Activated CD4-positive, CD25-positive, alpha-beta regulatory T cell treated with anti-CD3 and anti-CD28 coated beads, Interleukin-2, amount 50 U/mL, for 72 hours (primary cell): ENCODE data around the gene IST1.

Source experiments
- DNase-seq: peaks from one replicate; pipeline ENCODE4 v3.0.0; 2021

Gene IST1

GRCh38 chr16:71920658-71921057, 25.3 kb downstream of the IST1 start:
- no peak for DNase-seq

- no peak for DNase-seq
Observed at GRCh38 chr16:71923941-71924690, 28.8 kb downstream of the IST1 start.

GRCh38 chr16:71924710-71925109, 29.4 kb downstream of the IST1 start:
- no peak for DNase-seq

GRCh38 chr16:71927383-71927782, 32.1 kb downstream of the IST1 start:
- no peak for DNase-seq

DNA sequence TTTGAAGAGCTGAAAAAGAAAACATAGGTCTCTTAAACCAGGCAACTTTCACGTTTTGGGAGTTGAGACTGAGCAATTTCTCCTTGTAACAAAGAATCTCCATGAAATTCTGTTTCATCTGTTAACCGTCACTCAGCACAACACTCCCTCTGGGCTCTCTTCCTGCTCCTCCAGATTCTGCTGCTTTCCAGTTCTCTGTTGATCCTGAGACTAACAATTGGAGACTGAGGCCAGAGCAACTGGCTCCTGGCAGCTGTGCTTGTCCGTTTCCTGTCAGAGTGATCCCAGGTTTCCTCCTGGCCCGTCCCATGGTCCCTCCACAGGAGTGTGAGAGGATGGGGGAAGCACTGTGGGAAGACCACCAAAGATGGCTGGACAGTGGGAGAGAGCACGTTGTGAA, 32.5 kb downstream of the IST1 start:
- DNase-seq: no peak

- DNase-seq: no peak
Observed at GRCh38 chr16:71929048-71929447, 33.7 kb downstream of the IST1 start.

DNA sequence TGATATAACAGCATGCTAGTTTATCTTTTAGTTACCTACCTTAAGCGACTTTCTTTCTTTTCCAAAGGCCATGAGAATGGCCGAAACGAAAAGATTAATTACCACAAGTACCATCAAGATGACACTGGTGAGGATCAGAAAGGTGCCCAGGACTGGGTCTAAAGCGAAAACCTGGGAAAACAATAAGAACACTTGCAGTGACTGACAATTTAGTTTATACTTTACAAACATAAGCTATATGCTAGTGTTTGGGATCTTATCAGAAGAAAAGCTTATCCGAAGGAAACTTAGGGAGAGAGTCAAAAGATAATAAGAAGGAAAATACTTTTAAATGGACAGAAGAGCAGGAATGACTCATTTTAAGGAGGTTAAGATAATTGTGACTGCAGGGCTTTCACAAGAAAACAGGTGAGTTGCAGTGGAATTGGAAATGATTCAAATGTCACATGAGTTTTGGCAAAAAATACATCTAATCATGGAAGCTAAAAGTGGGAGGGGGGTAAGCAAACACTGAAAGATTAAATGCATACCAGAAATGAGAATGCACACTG, 34.8 kb downstream of the IST1 start:
- no peak for DNase-seq

DNA sequence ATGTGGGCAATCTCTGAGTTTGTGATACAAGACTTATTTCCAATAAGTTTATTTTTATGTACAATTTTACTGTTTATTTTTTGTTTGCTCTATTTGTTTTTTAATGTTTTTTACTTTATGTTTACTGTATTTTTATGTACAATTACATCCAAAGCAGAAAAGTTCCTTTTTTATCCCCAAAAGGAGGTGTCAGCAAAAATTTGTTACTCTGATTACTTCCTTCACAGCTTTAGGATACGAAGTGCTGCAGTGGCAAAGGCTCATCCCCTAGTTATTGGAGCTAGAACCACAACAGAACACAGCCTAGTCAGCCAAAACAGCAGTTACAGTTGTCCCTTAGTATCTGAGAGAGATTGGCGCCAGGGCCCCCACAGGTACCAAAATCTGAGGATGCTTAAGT, 35.7 kb downstream of the IST1 start:
- no peak for DNase-seq

DNA sequence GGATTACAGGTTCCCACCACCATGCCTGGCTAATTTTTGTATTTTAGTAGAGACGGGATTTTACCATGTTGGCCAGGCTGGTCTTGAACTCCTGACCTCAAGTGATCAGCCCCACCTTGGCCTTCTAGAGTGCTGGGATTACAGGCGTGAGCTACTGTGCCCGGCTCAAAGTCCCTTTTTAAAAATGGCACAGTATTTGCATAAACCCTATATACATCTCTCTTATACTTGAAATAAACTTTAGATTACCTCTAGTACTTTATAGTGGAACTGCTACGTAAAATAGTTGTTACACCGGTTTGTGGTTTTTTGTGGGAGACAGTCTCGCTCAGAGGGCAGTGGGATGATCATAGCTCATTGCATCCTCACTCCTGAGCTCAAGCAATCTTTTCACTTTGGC, 36.3 kb downstream of the IST1 start:
- DNase-seq: no peak

DNA sequence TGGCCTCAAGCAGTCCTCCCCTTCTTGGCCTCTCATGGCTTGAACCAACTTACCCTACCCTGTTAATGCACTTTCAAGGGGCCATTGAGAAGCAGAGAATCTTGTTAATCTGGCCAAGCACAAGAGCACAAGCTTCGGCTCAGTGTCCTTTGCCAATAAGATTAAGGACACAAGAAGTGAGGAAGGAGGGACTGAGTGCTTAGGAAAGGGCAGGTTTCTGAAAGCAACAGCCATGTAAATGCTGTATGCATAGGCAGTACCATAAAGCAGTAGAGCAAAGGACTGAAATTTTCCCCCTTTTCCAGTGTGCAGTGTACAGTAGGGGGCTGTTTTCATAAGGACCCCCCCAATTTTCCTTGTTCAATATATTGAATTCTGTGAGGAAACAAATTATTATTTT, 37.7 kb downstream of the IST1 start:
- no peak for DNase-seq

GRCh38 chr16:71933913-71934695, 38.8 kb downstream of the IST1 start:
- no peak for DNase-seq

DNA sequence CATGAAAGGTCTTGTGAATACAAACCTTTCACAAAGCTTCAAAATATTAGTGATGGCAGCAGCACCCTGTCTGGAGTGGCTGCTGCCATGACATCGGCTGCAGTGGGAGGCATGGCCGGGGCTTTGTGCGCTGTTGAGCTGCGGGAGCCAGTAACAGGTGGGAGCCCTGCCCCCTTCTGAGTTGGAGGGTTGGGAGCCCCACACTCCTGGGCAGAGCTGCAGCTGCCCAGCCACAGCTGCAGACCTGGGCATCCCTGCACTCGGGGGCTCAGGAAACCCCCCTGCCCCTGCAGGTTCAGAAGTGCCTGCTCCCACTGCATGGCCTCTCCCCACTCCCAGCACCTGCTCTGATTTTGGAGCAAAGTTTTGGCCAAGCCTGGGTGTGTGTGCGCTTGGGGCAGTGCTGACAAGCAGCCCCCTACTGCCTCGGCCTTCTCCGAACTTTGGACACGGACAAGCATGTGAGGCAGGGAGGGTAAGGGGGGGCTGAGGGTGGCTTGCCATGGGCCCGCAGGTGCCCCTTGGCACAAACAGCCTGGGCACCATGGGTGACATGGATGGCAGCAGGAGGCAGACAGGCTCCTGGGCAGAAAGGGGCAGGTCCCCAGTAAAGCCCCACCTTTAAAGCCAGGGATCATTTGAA, 42.7 kb downstream of the IST1 start:
- no peak for DNase-seq

DNA sequence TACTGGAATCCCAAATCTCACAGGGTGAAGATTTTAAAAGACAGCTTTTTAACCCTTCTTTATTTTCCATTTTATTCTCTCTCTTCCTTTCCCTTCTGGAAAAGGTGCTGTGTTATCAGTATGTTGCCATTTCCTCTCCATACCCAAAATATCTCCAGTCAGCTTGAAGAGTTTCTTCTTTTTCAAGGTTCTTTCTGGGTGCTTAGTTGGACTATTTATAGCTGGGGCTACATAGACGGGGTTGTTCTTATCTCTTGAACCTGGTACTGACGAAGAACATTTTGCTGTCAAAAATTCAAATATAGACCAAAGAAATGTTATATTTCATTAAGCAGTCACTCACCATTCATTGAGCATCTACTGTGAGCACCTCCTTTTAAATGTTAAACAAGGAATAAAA, 48.6 kb downstream of the IST1 start:
- no peak for DNase-seq

GRCh38 chr16:71945616-71946015, 50.3 kb downstream of the IST1 start:
- no peak for DNase-seq

GRCh38 chr16:71952825-71953224, 57.5 kb downstream of the IST1 start:
- DNase-seq: no peak

DNA sequence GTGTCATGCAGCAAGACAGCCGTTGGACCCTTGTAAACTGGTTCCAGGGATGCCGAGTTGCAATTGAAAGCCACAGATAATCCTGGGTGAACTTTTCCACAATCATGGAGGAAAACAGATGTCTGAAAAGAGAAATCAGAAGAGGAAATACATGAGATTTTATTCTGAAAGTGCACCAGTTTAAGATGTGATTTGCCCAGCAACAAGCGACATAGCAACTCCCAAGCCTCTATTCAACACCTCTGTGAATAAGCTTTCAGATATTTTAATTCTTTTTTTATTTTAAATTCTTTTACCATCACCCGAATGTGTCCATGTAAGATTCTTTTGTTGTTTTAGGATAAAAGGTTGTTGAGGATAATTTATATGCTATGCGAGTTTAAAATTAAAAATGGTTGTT, 58.8 kb downstream of the IST1 start:
- DNase-seq: no peak

DNA sequence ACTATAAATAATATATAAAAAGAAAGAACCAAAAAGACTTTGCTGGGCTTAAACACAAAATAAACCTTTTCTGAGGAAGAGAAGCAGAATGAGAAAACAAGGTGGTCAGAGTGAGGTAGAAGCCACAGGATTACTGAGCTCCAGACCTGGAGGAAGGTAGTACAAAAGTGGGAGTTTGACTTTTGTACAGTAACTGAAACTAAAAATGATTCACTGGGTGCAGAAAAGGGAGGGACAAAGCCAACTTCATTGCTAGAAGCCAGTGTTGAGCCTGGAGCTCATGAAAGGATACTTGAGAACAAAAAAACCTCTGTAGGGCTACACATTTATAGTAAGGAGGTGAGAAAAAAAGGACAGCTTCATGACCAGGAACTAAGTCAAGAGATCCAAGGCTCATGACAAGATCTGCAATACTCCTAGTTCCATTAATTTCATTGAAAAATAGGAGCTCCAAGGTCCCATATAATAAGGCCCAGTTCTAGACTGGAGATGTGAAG, 59.4 kb downstream of the IST1 start:
- no peak for DNase-seq

DNA sequence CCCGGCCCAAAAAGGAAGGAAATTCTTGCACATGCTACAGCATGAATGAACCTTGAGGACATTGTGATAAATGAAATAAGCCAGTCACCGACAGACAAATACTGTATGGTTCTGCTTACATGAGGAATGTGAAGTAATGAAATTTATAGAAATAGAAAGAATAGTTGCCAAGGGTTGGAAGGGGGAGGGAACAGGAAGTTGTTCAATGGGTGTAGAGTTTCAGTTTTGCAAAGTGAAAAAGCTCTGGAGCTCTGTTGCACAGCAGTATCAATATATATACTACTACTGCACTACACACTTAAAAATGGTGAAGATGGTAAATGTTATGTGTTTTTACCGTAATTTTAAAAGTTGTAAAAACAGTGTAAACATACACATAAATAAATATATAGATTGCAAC, 61.2 kb downstream of the IST1 start:
- no peak for DNase-seq

DNA sequence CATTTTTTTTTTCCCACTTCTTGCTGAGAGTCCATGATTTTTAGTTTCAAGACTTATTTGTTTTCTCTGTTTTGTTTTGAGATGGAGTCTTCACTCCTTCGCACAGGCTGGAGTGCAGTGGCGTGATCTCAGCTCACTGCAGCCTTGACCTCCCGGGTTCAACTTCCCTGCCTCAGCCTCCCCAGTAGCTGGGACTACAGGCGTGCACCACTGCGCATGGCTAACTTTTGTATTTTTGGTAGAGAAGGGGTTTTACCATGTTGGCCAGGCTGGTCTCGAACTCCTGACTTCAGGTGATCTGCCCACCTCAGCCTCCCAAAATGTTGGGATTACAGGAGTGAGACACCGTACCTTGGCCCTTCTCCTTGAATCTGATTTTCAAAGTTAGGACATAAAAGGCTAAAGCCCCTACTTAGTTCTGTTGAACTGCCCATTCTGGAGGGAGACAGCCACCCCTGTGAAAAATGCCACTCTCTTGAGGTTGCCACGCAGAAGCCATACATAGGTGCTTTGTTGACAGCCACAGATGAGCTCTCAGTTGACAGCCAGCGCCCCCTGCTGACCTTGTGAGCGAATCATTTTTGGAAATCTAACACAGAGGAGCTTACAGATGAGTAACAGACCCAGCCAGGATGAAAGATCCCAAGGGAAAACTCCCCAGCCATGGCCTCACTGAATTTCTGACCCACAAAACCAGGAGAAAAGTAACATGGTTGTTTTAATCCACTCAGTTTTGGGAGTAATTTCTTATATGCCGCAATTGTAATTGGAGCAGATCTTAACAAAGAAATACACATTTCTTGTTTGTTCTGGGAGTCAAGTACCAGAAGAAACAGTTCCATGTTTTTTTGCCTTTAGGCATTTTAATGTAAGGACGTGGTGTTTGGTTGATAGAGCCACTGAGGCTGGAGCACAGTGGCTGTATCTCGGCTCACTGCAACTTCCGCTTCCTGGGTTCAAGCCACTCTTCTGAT, 66.0 kb downstream of the IST1 start:
- peak; percentile 81 for DNase-seq

GRCh38 chr16:71963125-71963875, 68.0 kb downstream of the IST1 start:
- DNase-seq: no peak

- no peak for DNase-seq
Observed at GRCh38 chr16:71965223-71965622, 69.9 kb downstream of the IST1 start.

- no peak for DNase-seq
Observed at GRCh38 chr16:71966932-71967331, 71.6 kb downstream of the IST1 start.
